Endothelial cell of umbilical vein (primary cell): ENCODE measurements around the gene KCNIP3. TPM values are rescaled to one million over a fixed set of nuclear protein-coding genes. Genes with fewer than 3 reads are reported as not detected.

ENCODE experiments used
- BruUV-seq: library from RNA; stranded (reverse); fragments of 400-500 nt; replicated peaks from 2 replicates; lab custom pipeline; 2021; lab: Mats Ljungman, UMichigan
- CTCF ChIA-PET: fragments of 300-600, 350-600 bp; sonication (Branson Sonifier 250); formaldehyde crosslinking; loops from one replicate; lab custom pipeline; 2021; ENCODE audit warnings: antibody characterized with exemption, inconsistent platforms; lab: Charles Lee
- POLR2A ChIA-PET: fragments of 300-600, 350-600 bp; sonication (Branson Sonifier 250); formaldehyde crosslinking; loops from one replicate; lab custom pipeline; 2021; ENCODE audit warnings: antibody characterized with exemption, inconsistent platforms; lab: Charles Lee
- DNase-seq: peaks from one replicate; pipeline ENCODE4 v3.0.0-alpha.2; 2011; ENCODE audit warnings: low read depth, low spot score
- FAIRE-seq: peaks from 2 replicates; lab custom pipeline; 2011; peaks lifted over from hg19 to GRCh38; lab: Jason Lieb, UNC
- H2AFZ ChIP-seq: 2 replicates; pipeline ENCODE4 v1.6.0; 2012; ENCODE audit warnings: low read depth, low read length, control low read depth, inconsistent platforms
- H3K27ac ChIP-seq: 2 replicates; pipeline ENCODE4 v1.5.1; 2011; ENCODE audit warnings: low read depth, mild to moderate bottlenecking, control low read depth, low read length, moderate library complexity; ENCODE audit not compliant: insufficient read depth
- H3K27me3 ChIP-seq, 2 experiments: 2 replicates each; pipeline versions ENCODE4 v1.6.0 to v1.6.1; 2011; ENCODE audit warnings: low read length in 2 of 2, mixed read lengths in 1 of 2; ENCODE audit not compliant: control insufficient read depth in 2 of 2, insufficient read depth in 2 of 2
- H3K36me3 ChIP-seq, 2 experiments: 2 replicates in 1 of 2; 3 replicates in 1 of 2; pipeline ENCODE4 v1.5.1; 2011; ENCODE audit warnings: low read length in 2 of 2, mild to moderate bottlenecking in 1 of 2, moderate library complexity in 1 of 2; ENCODE audit not compliant: control insufficient read depth in 2 of 2, insufficient read depth in 2 of 2; ENCODE audit errors: extremely low read depth in 1 of 2
- H3K4me1 ChIP-seq: 3 replicates; pipeline ENCODE4 v1.5.1; 2011; ENCODE audit warnings: mild to moderate bottlenecking, low read length; ENCODE audit not compliant: control insufficient read depth, insufficient read depth; ENCODE audit errors: extremely low read depth
- H3K4me2 ChIP-seq: 2 replicates; pipeline ENCODE4 v1.6.1; 2011; ENCODE audit warnings: low read length, control low read depth, mixed read lengths; ENCODE audit not compliant: insufficient read depth
- H3K4me3 ChIP-seq, 3 experiments: fragments of 200-600 bp in 1 of 3; sonication (generic), shearing (Covaris generic) in 1 of 3; replicated peaks in 1 of 3; 2 replicates each; pipeline ENCODE4 v1.5.1; 2011 to 2016; ENCODE audit warnings: control low read depth in 3 of 3, low read length in 3 of 3, mild to moderate bottlenecking in 2 of 3, inconsistent platforms in 1 of 3, low read depth in 1 of 3, moderate library complexity in 1 of 3; ENCODE audit not compliant: insufficient read depth in 1 of 3
- H3K79me2 ChIP-seq: 2 replicates; pipeline ENCODE4 v1.6.0; 2012; ENCODE audit warnings: low read length, inconsistent platforms; ENCODE audit not compliant: control insufficient read depth, insufficient read depth
- H3K9ac ChIP-seq: replicated peaks from 2 replicates; pipeline ENCODE3; 2011; ENCODE audit warnings: low read length, control low read depth; ENCODE audit not compliant: insufficient read depth; ENCODE audit errors: extremely low read depth
- H3K9me1 ChIP-seq: replicated peaks from 3 replicates; pipeline ENCODE4 v1.6.0; 2011; ENCODE audit warnings: mild to moderate bottlenecking, low read length; ENCODE audit not compliant: control insufficient read depth, insufficient read depth; ENCODE audit errors: extremely low read depth
- H3K9me3 ChIP-seq: replicated peaks from 2 replicates; pipeline ENCODE4 v1.5.1; 2012; ENCODE audit warnings: low read length, inconsistent platforms; ENCODE audit not compliant: control insufficient read depth, insufficient read depth
- H4K20me1 ChIP-seq: replicated peaks from 2 replicates; pipeline ENCODE3; 2011; ENCODE audit warnings: mild to moderate bottlenecking, low read length; ENCODE audit not compliant: control insufficient read depth, insufficient read depth; ENCODE audit errors: extremely low read depth
- CTCF ChIP-seq, 2 donors: IDR thresholded peaks; 1 replicate in 1 of 2; 2 replicates in 1 of 2; pipeline ENCODE4 v1.5.1; 2011; ENCODE audit warnings: low read length in 2 of 2, mild to moderate bottlenecking in 2 of 2, moderate library complexity in 2 of 2, control low read depth in 1 of 2, inconsistent platforms in 1 of 2, low read depth in 1 of 2; ENCODE audit not compliant: insufficient read depth in 1 of 2; ENCODE audit errors: extremely low read depth in 1 of 2
- EZH2 ChIP-seq: IDR thresholded peaks from 2 replicates; pipeline ENCODE4 v1.6.1; 2012; ENCODE audit warnings: borderline replicate concordance, low read depth, mild to moderate bottlenecking, moderate library complexity, low read length, inconsistent platforms; ENCODE audit not compliant: severe bottlenecking
- FOS ChIP-seq: IDR thresholded peaks from 2 replicates; pipeline ENCODE4 v1.6.1; 2011; ENCODE audit warnings: mild to moderate bottlenecking, low read length, moderate library complexity, borderline replicate concordance; ENCODE audit not compliant: insufficient read depth
- GATA2 ChIP-seq: IDR thresholded peaks from 2 replicates; pipeline ENCODE4 v1.7.0; 2011; ENCODE audit warnings: low read depth, mild to moderate bottlenecking, moderate library complexity, mixed read lengths, low read length; ENCODE audit not compliant: insufficient read length, insufficient read depth
- JUN ChIP-seq: IDR thresholded peaks from 2 replicates; pipeline ENCODE4 v1.6.1; 2011; ENCODE audit warnings: borderline replicate concordance, low read depth; ENCODE audit not compliant: insufficient read length, insufficient read depth
- MYC ChIP-seq: IDR thresholded peaks from one replicate; pipeline ENCODE4 v1.6.1; 2011; ENCODE audit warnings: mild to moderate bottlenecking, low read depth, low read length
- POLR2A ChIP-seq: IDR thresholded peaks from 2 replicates; pipeline ENCODE4 v1.6.1; 2012; ENCODE audit warnings: low read depth, mild to moderate bottlenecking, control low read depth, low read length
- POLR2AphosphoS5 ChIP-seq: IDR thresholded peaks from 2 replicates; pipeline ENCODE4 v1.6.1; 2012; ENCODE audit warnings: low read depth, mild to moderate bottlenecking, control low read depth, low read length, moderate library complexity; ENCODE audit not compliant: insufficient read depth
- dilution Hi-C: fragments of 300-500 bp; cut with MboI; formaldehyde crosslinking; loops from one replicate; pipeline ENCODE4 v1.15.0; 2019; ENCODE audit warnings: low sequenced_read_pairs; ENCODE audit not compliant: extremely low pct_ligation_motif_present
- intact Hi-C: fragments of 100-400 bp; cut with micrococcal nuclease; formaldehyde crosslinking; loops from one replicate; pipeline ENCODE4 v1.10.0; 2022
- polyA plus RNA-seq, 4 experiments: library from polyadenylated mRNA; depleted of rRNA in 3 of 4; stranded (reverse) in 3 of 4; unstranded in 1 of 4; fragments of >200 nt; gene quantifications; 2 replicates each; pipeline versions ENCODE4 v1.2.1 to v1.2.3, GENCODE V29; 2011 to 2012; ENCODE audit warnings: missing spikeins in 1 of 4
- total RNA-seq: library from RNA; stranded (reverse); gene quantifications from 2 replicates; pipeline ENCODE4 v1.2.3, GENCODE V29; 2021
- TF ChIP-seq, protein P1 (sequence below): IDR thresholded peaks from 2 replicates; pipeline ENCODE4 v1.6.1; 2011; ENCODE audit not compliant: insufficient read depth, insufficient read length

The KCNIP3 gene
- total and polyA plus RNA-seq, 2 donors (not counting 3 experiments of a cell fraction or from before 2014, with no cell fraction given), result 0.12 to 0.62 TPM

- DNase-seq, result no peak
- no peaks in the 10 kb centered on the region for H3K36me3 ChIP-seq
- H3K79me2 ChIP-seq, result no peaks in the 10 kb centered on the region
- H2AFZ ChIP-seq, result no peak overlapping the region
- no peak for FAIRE-seq
- dilution Hi-C loops, result no loop called here
- H3K4me2 ChIP-seq, result no peak overlapping the region
- H3K4me1 ChIP-seq, result no peaks in the 10 kb centered on the region
- ChIA-PET POLR2A (no interaction called here), CTCF (interaction anchor here (1.5 to 3.0 kb wide), 2 partner anchors 11 to 13 kb away, joined by 3 to 28 read pairs; partner anchors contain the start of gene FAHD2A)
- H3K9me1 ChIP-seq, result no peaks in the 10 kb centered on the region
- no TSS peak for BruUV-seq
- H4K20me1 ChIP-seq, result no peaks in the 10 kb centered on the region
- intact Hi-C loops, result no loop called here
- no peak overlapping the region for H3K9ac ChIP-seq
- no peak overlapping the region for H3K27ac ChIP-seq
- H3K9me3 ChIP-seq, result no peaks in the 10 kb centered on the region
- TF ChIP-seq FOS (no peak), POLR2A (no peak), MYC (no peak), EZH2 (no peak), GATA2 (no peak)
- no peaks in the 10 kb centered on the region for H3K27me3 ChIP-seq
- no peak overlapping the region for H3K4me3 ChIP-seq
Observed at GRCh38 chr2:95390272-95390880, 93.2 kb downstream of the KCNIP3 start.

- TF ChIP-seq GATA2, result no peak
- no peak for TF ChIP-seq EZH2
- TF ChIP-seq POLR2A, result no peak
- TF ChIP-seq CTCF (IDR thresholded peaks at IDR 0.05; ENCODE audit: extremely low read depth in 1 of 2, insufficient read depth in 1 of 2, low read depth in 1 of 2, low read length in 2 of 2), result no peak
- TF ChIP-seq JUN, result no peak
- TF ChIP-seq FOS, result no peak
- no peak for TF ChIP-seq POLR2AphosphoS5
- TF ChIP-seq, protein P1, sequence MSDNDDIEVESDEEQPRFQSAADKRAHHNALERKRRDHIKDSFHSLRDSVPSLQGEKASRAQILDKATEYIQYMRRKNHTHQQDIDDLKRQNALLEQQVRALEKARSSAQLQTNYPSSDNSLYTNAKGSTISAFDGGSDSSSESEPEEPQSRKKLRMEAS, result no peak
- TF ChIP-seq MYC, result no peak
- DNase-seq (no peak), FAIRE-seq (no peak)
- no peaks in the 10 kb centered on the region for H4K20me1 ChIP-seq
- H3K9me3 ChIP-seq, result no peaks in the 10 kb centered on the region
- H3K27ac ChIP-seq, result no peak overlapping the region
- POLR2A ChIA-PET, result no interaction called here
- no peaks in the 10 kb centered on the region for H3K27me3 ChIP-seq
- H3K9me1 ChIP-seq, result no peaks in the 10 kb centered on the region
- no peaks in the 10 kb centered on the region for H3K36me3 ChIP-seq
- no peak overlapping the region for H3K9ac ChIP-seq
- CTCF ChIA-PET, result interaction anchor here (1.5 kb wide), 1 partner anchor 12 kb away, joined by 3 read pairs; the partner anchor contains the start of gene FAHD2A
- dilution Hi-C loops (no loop called here), intact Hi-C loops (no loop called here)
- H3K4me2 ChIP-seq, result no peak overlapping the region
- H3K79me2 ChIP-seq, result no peaks in the 10 kb centered on the region
- no peak overlapping the region for H3K4me3 ChIP-seq
- no peak overlapping the region for H2AFZ ChIP-seq
- H3K4me1 ChIP-seq, result no peaks in the 10 kb centered on the region
- BruUV-seq, result no TSS peak
Observed at GRCh38 chr2:95390881-95391321, 93.8 kb downstream of the KCNIP3 start.
